ENCODE data around the gene SFXN5.

DNA sequence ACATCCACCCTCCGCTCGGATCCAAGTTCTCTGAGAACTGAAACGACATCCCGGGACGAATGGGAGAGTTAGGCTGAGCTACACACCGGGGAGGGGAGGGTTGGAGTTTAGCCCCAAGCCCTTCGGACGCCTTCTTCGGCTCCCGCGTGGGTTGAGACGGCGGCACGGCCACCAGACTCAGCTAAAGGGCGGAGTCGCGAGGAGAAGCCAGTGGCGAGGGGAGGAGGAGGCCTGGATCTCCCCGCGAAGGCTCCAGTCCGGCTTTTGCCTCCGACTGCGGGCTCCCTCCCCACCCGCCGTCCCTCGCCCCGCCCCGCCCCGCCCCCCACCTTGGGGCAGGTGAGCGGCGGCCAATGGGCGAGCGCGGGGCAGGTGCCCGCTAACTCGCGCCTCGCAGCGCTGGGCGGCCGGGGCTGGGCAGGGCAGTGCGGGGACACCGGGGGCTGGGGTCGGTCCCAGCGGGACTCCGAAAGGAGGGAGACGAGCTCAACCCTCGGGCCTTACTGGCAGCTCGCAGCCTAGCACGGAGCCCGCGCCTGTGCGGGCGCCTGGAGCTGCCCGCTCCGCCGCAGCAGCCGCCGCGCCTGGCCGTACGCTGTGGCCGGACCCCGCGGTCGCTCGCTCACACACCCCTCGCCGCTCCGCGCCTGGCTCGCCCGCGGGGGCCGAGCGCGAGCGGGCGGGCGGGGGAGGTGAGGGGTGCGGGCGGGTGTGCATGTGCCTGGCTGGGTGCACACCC lies 154.2 kb downstream of the SFXN5 start, which contains the start of gene EMX1:
- TF ChIP-seq, protein P1, sequence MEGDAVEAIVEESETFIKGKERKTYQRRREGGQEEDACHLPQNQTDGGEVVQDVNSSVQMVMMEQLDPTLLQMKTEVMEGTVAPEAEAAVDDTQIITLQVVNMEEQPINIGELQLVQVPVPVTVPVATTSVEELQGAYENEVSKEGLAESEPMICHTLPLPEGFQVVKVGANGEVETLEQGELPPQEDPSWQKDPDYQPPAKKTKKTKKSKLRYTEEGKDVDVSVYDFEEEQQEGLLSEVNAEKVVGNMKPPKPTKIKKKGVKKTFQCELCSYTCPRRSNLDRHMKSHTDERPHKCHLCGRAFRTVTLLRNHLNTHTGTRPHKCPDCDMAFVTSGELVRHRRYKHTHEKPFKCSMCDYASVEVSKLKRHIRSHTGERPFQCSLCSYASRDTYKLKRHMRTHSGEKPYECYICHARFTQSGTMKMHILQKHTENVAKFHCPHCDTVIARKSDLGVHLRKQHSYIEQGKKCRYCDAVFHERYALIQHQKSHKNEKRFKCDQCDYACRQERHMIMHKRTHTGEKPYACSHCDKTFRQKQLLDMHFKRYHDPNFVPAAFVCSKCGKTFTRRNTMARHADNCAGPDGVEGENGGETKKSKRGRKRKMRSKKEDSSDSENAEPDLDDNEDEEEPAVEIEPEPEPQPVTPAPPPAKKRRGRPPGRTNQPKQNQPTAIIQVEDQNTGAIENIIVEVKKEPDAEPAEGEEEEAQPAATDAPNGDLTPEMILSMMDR (IDR thresholded peaks at IDR 0.05) = no peak
- no peak for TF ChIP-seq EP300 (IDR thresholded peaks at IDR 0.05)
